Prostate gland (tissue), 2 donors: ENCODE data around the gene MEIOSIN.

Experiments used
- POLR2A ChIP-seq: fragments of 450-650 bp; IDR thresholded peaks from one replicate; pipeline ENCODE4 v1.6.1; 2016; ENCODE audit warnings: antibody characterized with exemption, mild to moderate bottlenecking
- POLR2AphosphoS5 ChIP-seq: sonication (generic); formaldehyde crosslinking; IDR thresholded peaks from one replicate; pipeline ENCODE4 v1.6.1; 2017; ENCODE audit warnings: antibody characterized with exemption
- TF ChIP-seq, protein P1 (sequence below), 4 experiments: fragments of 200-600 bp in 2 of 4; fragments of 450-650 bp in 2 of 4; sonication (generic) in 2 of 4; IDR thresholded peaks; 1 replicate in 3 of 4; 2 replicates in 1 of 4; pipeline ENCODE4 v1.5.1; 2016 to 2019; ENCODE audit warnings: antibody characterized with exemption in 4 of 4, mild to moderate bottlenecking in 2 of 4, moderate library complexity in 2 of 4

DNA sequence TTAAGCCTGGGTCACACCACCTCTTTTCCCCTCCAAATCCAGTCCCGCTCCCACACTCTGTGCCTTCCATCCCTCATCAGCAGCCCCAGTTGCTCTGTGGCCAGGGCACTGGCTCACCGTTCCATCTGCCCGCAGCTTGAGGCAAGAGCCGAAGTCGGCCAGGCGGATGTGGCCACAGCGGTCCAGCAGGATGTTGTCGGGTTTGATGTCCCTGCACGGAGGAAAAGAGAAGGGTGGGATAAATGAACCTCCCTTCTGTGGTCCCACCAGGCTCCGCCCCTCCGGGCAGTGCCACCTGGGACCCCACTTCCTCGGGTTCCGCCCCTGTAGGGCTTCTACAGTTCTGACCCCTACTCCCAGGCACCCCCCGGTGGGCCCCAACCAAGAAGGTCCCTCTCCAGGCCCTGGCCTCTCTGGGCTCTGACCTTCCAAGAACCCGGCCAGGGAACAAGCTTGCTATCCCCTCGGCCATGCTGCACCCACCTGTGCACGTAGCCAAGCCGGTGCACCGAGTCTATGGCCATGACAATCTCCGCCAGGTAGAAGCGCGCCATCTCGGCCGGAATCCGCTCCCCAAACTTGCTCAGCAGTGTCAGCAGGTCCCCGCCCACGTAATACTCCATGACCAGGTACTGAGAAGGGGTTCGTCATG is 44.9 kb downstream of the MEIOSIN start:
- TF ChIP-seq POLR2A (no peak), POLR2AphosphoS5 (no peak)
- TF ChIP-seq, protein P1, sequence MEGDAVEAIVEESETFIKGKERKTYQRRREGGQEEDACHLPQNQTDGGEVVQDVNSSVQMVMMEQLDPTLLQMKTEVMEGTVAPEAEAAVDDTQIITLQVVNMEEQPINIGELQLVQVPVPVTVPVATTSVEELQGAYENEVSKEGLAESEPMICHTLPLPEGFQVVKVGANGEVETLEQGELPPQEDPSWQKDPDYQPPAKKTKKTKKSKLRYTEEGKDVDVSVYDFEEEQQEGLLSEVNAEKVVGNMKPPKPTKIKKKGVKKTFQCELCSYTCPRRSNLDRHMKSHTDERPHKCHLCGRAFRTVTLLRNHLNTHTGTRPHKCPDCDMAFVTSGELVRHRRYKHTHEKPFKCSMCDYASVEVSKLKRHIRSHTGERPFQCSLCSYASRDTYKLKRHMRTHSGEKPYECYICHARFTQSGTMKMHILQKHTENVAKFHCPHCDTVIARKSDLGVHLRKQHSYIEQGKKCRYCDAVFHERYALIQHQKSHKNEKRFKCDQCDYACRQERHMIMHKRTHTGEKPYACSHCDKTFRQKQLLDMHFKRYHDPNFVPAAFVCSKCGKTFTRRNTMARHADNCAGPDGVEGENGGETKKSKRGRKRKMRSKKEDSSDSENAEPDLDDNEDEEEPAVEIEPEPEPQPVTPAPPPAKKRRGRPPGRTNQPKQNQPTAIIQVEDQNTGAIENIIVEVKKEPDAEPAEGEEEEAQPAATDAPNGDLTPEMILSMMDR (IDR thresholded peaks at IDR 0.05) = no peak
